ENCODE data around the gene GPRC5C.

- TF ChIP-seq CTCF (IDR thresholded peaks at IDR 0.05) (no peak), POLR2A (IDR thresholded peaks at IDR 0.05) (no peak)
Observed at GRCh38 chr17:74430385-74430705, 1.5 kb upstream of the GPRC5C start.
